Keratinocyte (primary cell): ENCODE measurements around the gene PTCRA. TPM values are rescaled to one million over a fixed set of nuclear protein-coding genes. Genes with fewer than 3 reads are reported as not detected.
"Not testable (repeated sequence)": the region's sequence is repeated elsewhere in the genome, so short reads cannot be mapped to it uniquely, and the experiment has no call there.

Experiments used
- DNase-seq: peaks from one replicate; pipeline ENCODE4 v3.0.0-alpha.2; 2011; ENCODE audit warnings: low read depth, missing footprints, low spot score
- FAIRE-seq: peaks from 2 replicates; lab custom pipeline; 2011; peaks lifted over from hg19 to GRCh38; lab: Jason Lieb, UNC
- H2AFZ ChIP-seq: 2 replicates; pipeline ENCODE4 v1.6.0; 2012; ENCODE audit warnings: low read length, control low read depth, inconsistent platforms; ENCODE audit not compliant: control insufficient read depth
- H3K27ac ChIP-seq: 2 replicates; pipeline ENCODE4 v1.5.1; 2011; ENCODE audit warnings: low read length; ENCODE audit not compliant: control insufficient read depth, insufficient read depth
- H3K27me3 ChIP-seq: 3 replicates; pipeline ENCODE4 v1.6.0; 2011; ENCODE audit warnings: low read length; ENCODE audit not compliant: control insufficient read depth, insufficient read depth; ENCODE audit errors: extremely low read depth
- H3K36me3 ChIP-seq, 2 experiments: 2 replicates in 1 of 2; 3 replicates in 1 of 2; pipeline ENCODE4 v1.5.1; 2011; ENCODE audit warnings: low read length in 2 of 2, mild to moderate bottlenecking in 1 of 2; ENCODE audit not compliant: control insufficient read depth in 2 of 2, insufficient read depth in 2 of 2; ENCODE audit errors: extremely low read depth in 1 of 2
- H3K4me1 ChIP-seq: 3 replicates; pipeline ENCODE4 v1.5.1; 2011; ENCODE audit warnings: low read length; ENCODE audit not compliant: control insufficient read depth, insufficient read depth; ENCODE audit errors: extremely low read depth
- H3K4me2 ChIP-seq: 3 replicates; pipeline ENCODE4 v1.6.0; 2011; ENCODE audit warnings: low read depth, low read length; ENCODE audit not compliant: control insufficient read depth, insufficient read depth; ENCODE audit errors: extremely low read depth
- H3K4me3 ChIP-seq, 3 experiments: fragments of 200-600 bp in 1 of 3; sonication (generic) in 1 of 3; 2 replicates in 2 of 3; 3 replicates in 1 of 3; pipeline ENCODE4 v1.5.1; 2011 to 2016; ENCODE audit warnings: low read length in 3 of 3, mild to moderate bottlenecking in 3 of 3, control low read depth in 2 of 3, inconsistent platforms in 1 of 3, low read depth in 1 of 3, mixed read lengths in 1 of 3, mixed run types in 1 of 3, moderate library complexity in 1 of 3; ENCODE audit not compliant: control insufficient read depth in 2 of 3, insufficient read depth in 2 of 3; ENCODE audit errors: extremely low read depth in 1 of 3
- H3K79me2 ChIP-seq: 2 replicates; pipeline ENCODE4 v1.6.0; 2012; ENCODE audit warnings: low read length; ENCODE audit not compliant: control insufficient read depth, insufficient read depth
- H3K9ac ChIP-seq: 3 replicates; pipeline ENCODE4 v1.6.0; 2011; ENCODE audit warnings: low read length; ENCODE audit not compliant: control insufficient read depth, insufficient read depth; ENCODE audit errors: extremely low read depth
- H3K9me1 ChIP-seq: 3 replicates; pipeline ENCODE4 v1.6.0; 2011; ENCODE audit warnings: low read length; ENCODE audit not compliant: control insufficient read depth, insufficient read depth; ENCODE audit errors: extremely low read depth
- H3K9me3 ChIP-seq: 2 replicates; pipeline ENCODE4 v1.5.1; 2012; ENCODE audit warnings: low read depth, low read length; ENCODE audit not compliant: control insufficient read depth
- H4K20me1 ChIP-seq: 3 replicates; pipeline ENCODE4 v1.6.0; 2011; ENCODE audit warnings: low read length; ENCODE audit not compliant: control insufficient read depth, insufficient read depth; ENCODE audit errors: extremely low read depth
- CTCF ChIP-seq, 3 experiments: IDR thresholded peaks in 1 of 3; conservative IDR thresholded peaks in 1 of 3; optimal IDR thresholded peaks in 1 of 3; 2 replicates in 2 of 3; 3 replicates in 1 of 3; pipeline versions ENCODE3 to v1.5.1; 2011; ENCODE audit warnings: low read length in 3 of 3, mild to moderate bottlenecking in 3 of 3, moderate library complexity in 2 of 3, control low read depth in 1 of 3, inconsistent platforms in 1 of 3; ENCODE audit not compliant: insufficient read depth in 2 of 3; ENCODE audit errors: extremely low read depth in 1 of 3
- EZH2 ChIP-seq: IDR thresholded peaks from one replicate; pipeline ENCODE4 v1.6.1; 2012; ENCODE audit warnings: inconsistent platforms, mild to moderate bottlenecking, low read length, moderate library complexity
- dilution Hi-C: fragments of 300-500 bp; cut with MboI; formaldehyde crosslinking; loops from one replicate; pipeline ENCODE4 v1.7.0; 2020; ENCODE audit warnings: low sequenced_read_pairs; ENCODE audit not compliant: extremely low pct_ligation_motif_present
- polyA plus RNA-seq, 5 experiments: library from polyadenylated mRNA; depleted of rRNA in 3 of 5; stranded (reverse) in 3 of 5; stranded (forward) in 1 of 5; unstranded in 1 of 5; fragments of >200 nt; gene quantifications; 1 replicate in 1 of 5; 2 replicates in 3 of 5; 3 replicates in 1 of 5; pipeline versions ENCODE4 v1.2.1 to v1.2.3, GENCODE V29; 2011 to 2012; ENCODE audit warnings: missing spikeins in 2 of 5, low read depth in 1 of 5, low replicate concordance in 1 of 5

PTCRA gene
- polyA plus RNA-seq, 1 donor (not counting 4 experiments of a cell fraction or from before 2014, with no cell fraction given) = not detected

GRCh38 chr6:42952389-42952788 lies 36.5 kb downstream of the PTCRA start:
- TF ChIP-seq EZH2 (no peak), CTCF (optimal IDR thresholded peaks at IDR 0.05 in 1 of 3, IDR thresholded peaks at IDR 0.05 in 1 of 3, conservative IDR thresholded peaks at IDR 0.05 in 1 of 3; ENCODE audit: extremely low read depth in 1 of 3, insufficient read depth in 2 of 3, low read length in 3 of 3) (no peak)
- H3K36me3 ChIP-seq = no peaks in the 10 kb centered on the region
- H3K4me3 ChIP-seq = no peak overlapping the region
- no peaks in the 10 kb centered on the region for H3K9me1 ChIP-seq
- DNase-seq (no peak), FAIRE-seq (no peak)
- no peak overlapping the region for H3K27ac ChIP-seq
- H3K27me3 ChIP-seq = no peaks in the 10 kb centered on the region
- dilution Hi-C loops = no loop called here
- no peaks in the 10 kb centered on the region for H4K20me1 ChIP-seq
- peaks cover 3% of the 10 kb centered on the region for H3K4me1 ChIP-seq
- H3K4me2 ChIP-seq = no peak overlapping the region
- no peaks in the 10 kb centered on the region for H3K79me2 ChIP-seq
- no peak overlapping the region for H2AFZ ChIP-seq
- no peak overlapping the region for H3K9ac ChIP-seq
- no peaks in the 10 kb centered on the region for H3K9me3 ChIP-seq

GRCh38 chr6:42954405-42954804 lies 38.6 kb downstream of the PTCRA start:
- dilution Hi-C loops, H3K4me2 ChIP-seq, H3K9me1 ChIP-seq, H3K9ac ChIP-seq, H3K9me3 ChIP-seq, H3K36me3 ChIP-seq, H2AFZ ChIP-seq, H3K27me3 ChIP-seq, H3K79me2 ChIP-seq, H4K20me1 ChIP-seq, H3K4me3 ChIP-seq, DNase-seq, H3K27ac ChIP-seq, FAIRE-seq, H3K4me1 ChIP-seq: not testable (repeated sequence)

- TF ChIP-seq EZH2 (no peak), CTCF (optimal IDR thresholded peaks at IDR 0.05 in 1 of 3, IDR thresholded peaks at IDR 0.05 in 1 of 3, conservative IDR thresholded peaks at IDR 0.05 in 1 of 3; ENCODE audit: extremely low read depth in 1 of 3, insufficient read depth in 2 of 3, low read length in 3 of 3) (no peak)
- no peaks in the 10 kb centered on the region for H3K9me3 ChIP-seq
- no peaks in the 10 kb centered on the region for H3K9me1 ChIP-seq
- H4K20me1 ChIP-seq = no peaks in the 10 kb centered on the region
- H3K79me2 ChIP-seq = no peaks in the 10 kb centered on the region
- H3K4me2 ChIP-seq = no peak overlapping the region
- H3K9ac ChIP-seq = no peak overlapping the region
- no peak overlapping the region for H2AFZ ChIP-seq
- H3K27ac ChIP-seq = no peak overlapping the region
- peaks cover 13% of the 10 kb centered on the region for H3K4me1 ChIP-seq
- H3K36me3 ChIP-seq = peaks cover 0 to 4% of the 10 kb centered on the region in 2 experiments
- DNase-seq (no peak), FAIRE-seq (no peak)
- no peaks in the 10 kb centered on the region for H3K27me3 ChIP-seq
- no peak overlapping the region for H3K4me3 ChIP-seq
- dilution Hi-C loops = no loop called here
These were observed 42.3 kb downstream of the PTCRA start for GRCh38 chr6:42958125-42958524.
